Measurements from ENCODE around the gene ZNF630. TPM values are rescaled to one million over a fixed set of nuclear protein-coding genes. Genes with fewer than 3 reads are reported as not detected.
"Not testable (repeated sequence)": the region's sequence is repeated elsewhere in the genome, so short reads cannot be mapped to it uniquely, and the experiment has no call there.

Gene ZNF630
- polyA plus RNA-seq (ENCODE audit: insufficient read length in 12 of 12), result 1 to 10 TPM in 10 of 12 donors, not detected in 2; 1.8 to 4.0 (median 2.5) TPM
- long read RNA-seq, donor 1, partial matches to known transcripts, result 0 of 1 reads
- long read RNA-seq, donor 1, other reads (novel, unspliced or antisense), result 0 of 1 reads
- long read RNA-seq, donor 2, result 0 reads
- long read RNA-seq, donor 3, result 0 reads
- long read RNA-seq, donor 4, result 0 reads
- long read RNA-seq, donor 5, result 0 reads
- long read RNA-seq, donor 6, result 0 reads
- long read RNA-seq, donor 7, result 0 reads
- long read RNA-seq, donor 8, result 0 reads
- long read RNA-seq, donor 9, result 0 reads
- long read RNA-seq, donor 10, result 0 reads
- long read RNA-seq, donor 11, result 0 reads

DNA sequence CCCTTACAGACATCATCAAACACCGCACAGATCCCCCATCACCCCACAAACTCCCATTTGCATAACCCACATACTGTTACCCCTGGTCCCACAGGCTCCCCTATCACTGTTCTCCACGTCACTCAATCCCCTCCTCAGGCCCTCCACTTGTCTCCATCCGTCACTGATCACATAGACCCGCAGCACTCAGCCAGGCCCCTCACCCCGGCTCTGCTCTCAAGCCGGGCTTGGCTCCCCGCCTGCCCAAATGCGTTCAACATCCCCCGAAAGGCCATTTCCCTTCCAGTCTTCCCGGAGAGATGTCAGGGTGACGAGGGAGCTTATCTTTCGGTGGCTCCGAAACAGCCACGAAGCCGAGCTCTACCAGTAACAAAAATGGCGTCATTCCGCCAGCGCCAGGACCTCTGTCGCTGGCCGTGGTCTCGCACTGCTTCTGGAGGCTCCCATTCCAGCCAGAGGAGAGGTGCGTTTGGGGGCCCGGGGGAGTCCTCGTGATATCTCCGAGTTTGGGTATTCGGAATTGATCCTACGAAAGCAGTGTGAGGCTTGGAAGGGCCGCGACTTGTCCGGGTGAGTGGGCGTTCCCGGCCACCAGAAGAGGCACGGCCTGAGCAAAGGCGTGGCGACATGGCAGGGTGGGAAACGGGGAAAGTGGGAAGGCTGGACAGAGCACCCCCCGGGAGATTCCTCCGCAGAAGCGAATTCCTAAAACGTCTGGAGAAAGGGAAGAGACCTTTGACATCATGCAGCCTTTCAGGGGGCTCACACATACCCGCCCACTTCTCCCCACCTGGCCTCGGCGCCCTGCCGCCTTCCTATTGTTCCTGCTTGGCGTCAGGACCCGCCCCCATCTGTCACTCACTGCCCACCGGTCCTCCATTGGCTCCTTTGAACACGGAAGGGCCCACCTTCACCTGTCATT is at the start of gene ZNF630:
Gene ZNF630 (minus strand): TSS at position 577 of the 922 bp plus-strand sequence. CDS start 4,754 bp downstream, outside the sequence.
- DNase-seq, result peak; percentile 27

GRCh38 chrX:48107717-48108116 is 36.3 kb upstream of the ZNF630 start:
- DNase-seq, result no peak

DNA sequence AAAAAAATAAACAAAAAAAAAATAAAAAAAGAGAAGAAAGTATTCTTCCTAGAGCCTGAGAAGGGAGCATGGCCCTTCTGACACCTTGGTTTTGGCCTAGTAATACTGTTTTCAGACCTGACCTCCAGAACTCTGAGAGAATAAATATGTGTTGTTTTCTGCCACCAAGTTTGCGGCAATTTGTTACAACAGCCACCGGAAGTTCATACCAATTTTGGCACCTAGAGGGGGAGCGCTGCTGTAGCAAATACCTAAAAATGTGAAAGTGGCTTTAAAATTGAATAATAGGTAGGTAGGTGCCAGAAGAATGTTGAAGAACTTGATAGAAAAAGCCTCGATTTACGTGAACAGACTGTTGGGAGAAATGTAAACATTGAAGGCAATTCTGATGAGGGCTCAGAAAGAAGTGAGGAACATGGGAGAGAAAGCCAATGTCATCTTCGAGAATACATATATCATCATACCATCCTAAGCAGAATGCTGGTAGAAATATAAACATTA is 31.5 kb upstream of the ZNF630 start:
- DNase-seq, result no peak

DNA sequence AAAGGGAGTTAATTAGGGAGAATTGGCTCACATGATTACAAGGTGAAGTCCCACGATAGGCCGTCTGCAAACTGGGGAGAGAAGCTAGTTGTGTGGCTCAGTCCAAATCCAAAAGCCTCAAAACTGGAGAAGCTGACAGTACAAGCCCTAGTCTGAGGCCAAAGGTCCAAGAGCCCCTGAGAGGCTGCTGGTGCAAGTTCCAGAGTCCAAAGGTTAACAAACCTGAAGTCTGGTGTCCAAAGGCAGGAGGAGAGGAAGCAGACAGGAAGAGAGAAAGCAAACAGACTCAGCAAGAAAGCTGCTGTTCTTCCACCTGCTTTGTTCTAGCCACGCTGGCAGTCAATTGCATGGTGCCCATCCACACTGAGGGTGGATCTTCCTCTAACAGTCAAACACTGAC is 30.0 kb upstream of the ZNF630 start:
- no peak for DNase-seq

DNA sequence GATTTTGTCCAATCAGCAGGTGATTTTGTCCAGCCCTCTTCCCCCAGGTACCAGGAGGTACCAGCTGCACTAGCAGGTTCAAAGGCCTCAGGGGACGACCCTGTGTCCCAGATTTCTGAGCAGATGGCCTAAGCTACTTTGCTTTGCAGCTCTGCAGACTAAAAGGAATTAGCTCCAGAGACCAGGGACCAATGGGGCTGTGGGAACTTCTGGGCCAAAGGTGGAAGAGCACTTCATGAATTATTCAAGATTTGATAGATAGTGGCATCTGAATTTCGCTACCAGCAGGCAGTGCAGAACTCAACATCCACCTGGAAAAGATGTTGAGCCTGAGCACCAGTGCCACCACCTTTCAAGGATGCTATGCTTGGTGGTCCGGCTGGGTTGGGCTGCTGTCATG is 21.1 kb upstream of the ZNF630 start:
- DNase-seq, result not testable (repeated sequence)

DNA sequence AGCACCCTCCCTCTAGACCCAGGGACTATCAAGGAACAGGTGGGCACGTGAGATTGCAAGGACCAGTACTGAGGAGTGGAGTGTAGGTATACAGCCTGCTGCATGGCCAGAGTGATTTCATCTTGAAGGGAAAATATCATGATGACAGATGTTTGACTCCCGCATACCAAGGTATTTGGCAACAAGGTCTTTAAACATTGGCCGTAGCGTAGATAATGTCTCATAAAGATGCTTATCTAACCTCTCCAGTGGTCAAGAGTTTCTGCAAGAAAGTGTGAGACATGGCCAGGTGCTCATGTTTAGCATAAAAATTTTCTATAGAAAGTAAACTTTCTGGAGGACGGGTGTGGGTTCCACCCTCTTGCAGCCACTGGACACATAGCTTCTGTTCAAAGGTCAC is 18.7 kb upstream of the ZNF630 start:
- DNase-seq, result no peak

- DNase-seq, result no peak
These were observed 14.6 kb upstream of the ZNF630 start for GRCh38 chrX:48086082-48086481.

GRCh38 chrX:48083706-48084105 is 12.3 kb upstream of the ZNF630 start:
- no peak for DNase-seq

DNA sequence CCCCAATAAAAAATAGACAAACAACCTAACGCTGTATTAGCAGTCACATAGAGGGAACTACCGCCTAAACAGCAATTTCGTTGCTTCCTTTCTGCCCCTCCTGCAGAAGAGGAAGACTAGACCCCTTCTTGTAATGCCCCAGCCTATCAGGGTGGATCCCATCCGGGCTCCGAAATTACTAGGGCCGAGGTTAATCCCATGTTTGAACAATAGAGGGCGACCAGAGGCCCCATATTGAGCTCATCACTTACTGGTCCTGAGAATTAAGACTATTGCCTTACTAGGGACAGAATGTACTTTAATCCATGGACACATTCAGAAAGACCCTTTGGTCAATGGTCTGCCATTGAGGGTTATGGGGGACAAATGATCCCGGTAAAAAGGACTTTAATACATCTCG is 11.8 kb upstream of the ZNF630 start:
- DNase-seq, result no peak

- no peak for DNase-seq
These were observed 4.9 kb upstream of the ZNF630 start for GRCh38 chrX:48076343-48076742.

DNA sequence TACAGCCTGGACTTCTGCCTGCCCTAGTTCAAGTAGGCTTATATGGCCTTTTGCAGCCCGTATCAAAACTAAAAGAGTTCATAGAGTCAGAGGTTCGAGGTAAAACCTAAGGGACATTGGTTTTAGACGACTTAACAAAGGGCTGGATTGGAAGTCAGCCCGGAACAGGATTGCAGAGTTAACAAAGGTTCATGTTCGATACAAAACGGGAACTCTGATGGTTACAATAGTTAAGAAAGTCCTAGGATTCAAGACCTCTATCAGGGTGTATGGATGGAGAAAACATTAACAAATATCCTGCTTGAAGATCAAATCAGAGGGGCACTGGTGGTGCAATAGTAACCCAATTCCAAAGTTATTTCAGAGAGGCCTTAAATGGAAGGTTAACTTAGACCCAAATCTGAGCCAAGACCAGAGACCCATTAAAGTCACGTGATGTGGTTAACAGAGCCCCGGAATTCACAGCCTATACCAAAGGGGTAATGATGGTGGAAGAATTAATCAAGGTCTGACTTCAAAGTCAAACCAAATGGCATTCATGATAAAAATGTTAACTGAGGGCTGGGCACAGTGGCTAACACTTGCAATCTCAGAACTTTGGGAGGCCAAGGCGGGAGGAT is 656 bp upstream of the ZNF630 start:
- no peak for DNase-seq

GRCh38 chrX:48068096-48068887 is 3.1 kb downstream of the ZNF630 start:
- no peak for DNase-seq

- no peak for DNase-seq
These were observed 7.2 kb downstream of the ZNF630 start for GRCh38 chrX:48064261-48064660.

DNA sequence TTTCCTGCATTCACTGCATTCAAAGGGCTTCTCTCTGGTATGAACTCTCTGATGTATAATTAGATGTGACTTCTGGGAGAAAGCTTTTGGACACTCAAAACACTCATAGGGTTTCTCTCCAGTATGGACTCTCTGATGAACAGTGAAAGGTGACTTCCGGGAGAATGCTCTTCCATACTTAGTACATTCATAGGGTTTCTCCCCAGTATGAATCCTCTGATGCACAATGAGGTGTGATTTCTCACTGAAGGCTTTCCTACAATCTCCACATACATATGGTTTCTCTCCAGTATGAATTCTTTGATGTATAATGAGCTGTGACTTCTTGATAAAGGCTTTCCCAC is 12.2 kb downstream of the ZNF630 start:
- no peak for DNase-seq

GRCh38 chrX:48058621-48059295 is 12.7 kb downstream of the ZNF630 start:
- no peak for DNase-seq

- no peak for DNase-seq
These were observed 24.6 kb downstream of the ZNF630 start for GRCh38 chrX:48046846-48047245.

GRCh38 chrX:48045410-48046311 is 25.8 kb downstream of the ZNF630 start:
- DNase-seq, result no peak

DNA sequence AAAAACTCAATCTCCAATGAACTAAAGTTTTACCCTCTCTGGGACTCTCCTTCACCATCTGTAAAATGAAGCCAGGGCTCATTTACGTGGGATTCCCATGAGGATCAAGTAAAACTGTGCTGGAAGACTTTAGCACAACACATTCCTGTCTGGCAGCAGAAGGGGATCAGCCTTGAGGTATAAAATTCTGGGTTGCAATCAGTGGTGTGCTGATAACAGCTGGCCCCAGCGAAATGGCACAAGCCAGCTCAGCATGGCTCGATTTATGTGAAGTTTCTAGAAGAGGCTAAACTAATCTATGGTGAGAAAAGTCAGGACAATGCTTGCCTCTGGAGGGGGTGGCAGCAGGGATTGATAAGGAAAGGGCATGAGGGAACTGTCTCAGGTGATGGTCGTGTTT is 28.4 kb downstream of the ZNF630 start:
- no peak for DNase-seq

GRCh38 chrX:48035891-48036290 is 35.5 kb downstream of the ZNF630 start:
- DNase-seq, result no peak

DNA sequence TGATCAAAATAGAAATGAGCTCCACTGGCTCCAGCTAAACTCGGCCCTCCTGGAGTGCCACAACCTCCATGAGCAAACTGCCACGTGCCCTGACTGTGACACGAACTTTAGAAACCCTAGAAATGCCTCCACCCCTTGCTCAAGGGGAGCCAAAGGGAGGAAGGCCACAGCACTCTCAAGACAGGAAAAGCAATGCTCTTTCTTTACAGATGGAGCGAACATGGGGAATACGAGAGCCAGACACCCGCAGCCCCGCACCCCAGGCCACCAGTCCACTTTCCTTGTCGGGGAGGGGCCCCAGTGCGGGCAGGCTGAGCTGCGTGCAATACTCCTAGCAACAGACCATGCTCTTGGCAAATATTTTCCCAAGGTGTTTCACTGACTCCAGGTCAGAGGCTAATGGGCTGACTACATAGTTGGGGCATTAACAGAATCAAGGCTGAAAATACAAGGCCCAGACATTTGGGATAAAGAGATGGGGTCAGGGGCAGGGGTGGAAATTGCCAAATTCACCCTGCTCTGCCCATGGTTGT is 40.7 kb downstream of the ZNF630 start:
- not testable (repeated sequence) for DNase-seq

Measured in muscle of arm (tissue), 14 donors.